Activated CD4-positive, alpha-beta T cell treated with anti-CD3 and anti-CD28 coated beads, Interleukin-2, amount 10 ng/mL, durations not matched to agents 24 days and 14 days (primary cell): Measurements from ENCODE around the gene UMOD. TPM values are rescaled to one million over a fixed set of nuclear protein-coding genes. Genes with fewer than 3 reads are reported as not detected.

Experiments
- DNase-seq: peaks from one replicate; pipeline ENCODE4 v3.0.0; 2022
- H3K27ac Mint-ChIP-seq: one replicate; pipeline ENCODE4 v1.8.0; 2022; ENCODE audit warnings: mild to moderate bottlenecking, mixed read lengths
- H3K27me3 Mint-ChIP-seq: one replicate; pipeline ENCODE4 v1.8.0; 2022; ENCODE audit warnings: mixed read lengths
- H3K36me3 Mint-ChIP-seq: one replicate; pipeline ENCODE4 v1.8.0; 2022; ENCODE audit warnings: low read depth, mild to moderate bottlenecking, mixed read lengths
- H3K4me1 Mint-ChIP-seq: one replicate; pipeline ENCODE4 v1.8.0; 2021; ENCODE audit warnings: mixed read lengths
- H3K4me3 Mint-ChIP-seq: one replicate; pipeline ENCODE4 v1.8.0; 2022; ENCODE audit warnings: mild to moderate bottlenecking, moderate library complexity, mixed read lengths
- H3K9me3 Mint-ChIP-seq: one replicate; pipeline ENCODE4 v1.8.0; 2021; ENCODE audit warnings: mixed read lengths
- intact Hi-C: fragments of 100-400 bp; cut with micrococcal nuclease; formaldehyde crosslinking; loops from one replicate; pipeline ENCODE4 v1.15.1; 2023
- total RNA-seq: library from RNA; stranded (reverse); gene quantifications from 2 replicates; pipeline ENCODE4 v1.2.3, GENCODE V29; 2022

The UMOD gene
- total RNA-seq, 1 donor from 2014 or later, result not detected

- H3K9me3 Mint-ChIP-seq, result no peaks in the 10 kb centered on the region
- H3K27ac Mint-ChIP-seq, result no peak overlapping the region
- H3K36me3 Mint-ChIP-seq, result no peaks in the 10 kb centered on the region
- intact Hi-C loops, result no loop called here
- H3K27me3 Mint-ChIP-seq, result no peaks in the 10 kb centered on the region
- no peak for DNase-seq
- no peak overlapping the region for H3K4me3 Mint-ChIP-seq
- no peaks in the 10 kb centered on the region for H3K4me1 Mint-ChIP-seq
Measured at GRCh38 chr16:20289571-20289970, 62.9 kb downstream of the UMOD start.

GRCh38 chr16:20285993-20286499 is 66.5 kb downstream of the UMOD start:
- no peak overlapping the region for H3K27ac Mint-ChIP-seq
- no peaks in the 10 kb centered on the region for H3K9me3 Mint-ChIP-seq
- no peaks in the 10 kb centered on the region for H3K27me3 Mint-ChIP-seq
- H3K4me1 Mint-ChIP-seq, result no peaks in the 10 kb centered on the region
- DNase-seq, result no peak
- no peaks in the 10 kb centered on the region for H3K36me3 Mint-ChIP-seq
- no peak overlapping the region for H3K4me3 Mint-ChIP-seq
- intact Hi-C loops, result no loop called here

Other genes starting within 250 kb of the UMOD start
- not detected in 2 replicates for gene GP2, start 25.2 kb downstream of the UMOD start, total RNA-seq
- gene PDILT, start 52.0 kb upstream of the UMOD start, total RNA-seq, result not detected in 2 replicates
- gene ACSM5, start 56.8 kb upstream of the UMOD start, total RNA-seq, result not detected in 2 replicates
- gene ACSM2A, start 98.8 kb upstream of the UMOD start, total RNA-seq, result 0.17 TPM in 1 of 2 replicates, not detected in the other
- not detected in 2 replicates for gene ACSM2B, start 223.7 kb upstream of the UMOD start, total RNA-seq